DMS79 (cell line): ENCODE results near the gene CTF1.
"Not testable (repeated sequence)": the region's sequence is repeated elsewhere in the genome, so short reads cannot be mapped to it uniquely, and the experiment has no call there.

ENCODE experiments used
- DNase-seq: peaks from one replicate; lab custom pipeline; 2025; lab: John Stamatoyannopoulos, UW

CTF1 gene

DNA sequence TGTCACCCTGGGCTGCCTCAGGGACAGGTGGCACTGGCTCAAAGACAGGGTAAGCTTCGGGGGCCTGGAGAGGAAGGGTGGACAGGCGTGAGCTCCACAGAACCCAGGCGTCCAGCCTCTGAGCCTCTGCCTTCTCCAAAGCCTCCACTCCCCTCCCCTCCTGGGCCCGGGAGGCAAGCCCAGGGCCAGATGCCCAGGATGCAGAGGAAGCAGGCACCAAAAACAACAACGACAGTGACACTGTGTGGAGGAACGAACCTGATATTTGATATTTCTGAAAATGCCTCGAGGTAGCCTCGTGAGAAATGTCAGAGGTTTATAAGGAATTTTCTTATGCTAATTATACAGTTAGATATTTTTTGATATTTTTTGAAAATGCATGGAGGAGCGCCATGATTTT, 8.5 kb upstream of the CTF1 start:
- DNase-seq: no peak

- no peak for DNase-seq
These were observed 7.4 kb upstream of the CTF1 start for GRCh38 chr16:30888856-30889499.

DNA sequence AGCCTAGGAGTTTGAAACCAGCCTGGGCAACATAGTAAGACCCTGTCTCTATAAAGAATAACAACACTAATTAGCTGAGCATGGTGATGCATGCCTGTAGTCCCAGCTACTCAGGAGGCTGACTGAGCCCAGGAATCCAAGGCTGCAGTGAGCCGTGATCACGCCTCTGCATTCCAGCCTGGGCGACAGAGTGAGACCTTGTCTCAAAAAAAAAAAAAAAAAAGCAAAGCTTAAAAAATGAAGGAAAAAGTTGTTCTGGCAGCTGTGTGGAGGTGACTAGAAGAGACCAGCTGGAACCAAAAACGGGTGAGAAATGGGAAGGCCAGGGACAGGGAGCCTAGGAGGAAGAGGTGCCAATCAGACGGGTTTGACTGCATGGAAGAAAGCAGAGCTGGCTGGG, 6.7 kb upstream of the CTF1 start:
- no peak for DNase-seq

DNA sequence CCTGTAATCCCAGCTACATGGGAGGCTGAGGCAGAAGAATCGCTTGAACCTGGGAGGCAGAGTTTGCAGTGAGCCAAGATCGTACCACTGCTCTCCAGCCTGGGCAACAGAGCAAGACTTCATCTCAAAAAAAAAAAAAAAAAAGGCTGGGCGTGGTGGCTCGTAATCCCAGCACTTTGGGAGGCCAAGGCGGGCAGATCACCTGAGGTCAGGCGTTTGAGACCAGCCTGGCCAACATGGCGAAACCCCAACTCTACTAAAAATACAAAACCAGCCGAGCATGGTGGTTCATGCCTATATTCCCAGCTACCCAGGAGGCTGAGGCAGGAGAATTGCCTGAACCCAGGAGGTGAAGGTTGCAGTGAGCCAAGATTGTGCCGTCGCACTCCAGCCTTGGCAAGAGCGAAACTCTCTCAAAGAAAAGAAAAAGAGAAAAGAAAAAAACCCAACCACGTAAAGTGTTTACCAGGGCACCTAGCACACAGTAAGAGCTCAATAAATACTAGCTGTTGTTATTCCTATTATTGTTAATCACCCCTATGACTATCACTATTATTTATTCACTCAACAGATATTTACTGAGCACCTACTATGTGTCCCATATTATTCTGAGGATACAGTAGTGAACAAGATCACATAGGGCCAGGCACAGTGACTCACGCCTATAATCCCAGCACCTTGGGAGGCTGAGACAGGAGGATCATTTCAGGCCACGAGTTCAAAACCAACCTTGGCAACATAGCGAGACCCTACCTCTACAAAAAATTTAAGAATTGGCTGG, 5.2 kb upstream of the CTF1 start:
- not testable (repeated sequence) for DNase-seq

DNA sequence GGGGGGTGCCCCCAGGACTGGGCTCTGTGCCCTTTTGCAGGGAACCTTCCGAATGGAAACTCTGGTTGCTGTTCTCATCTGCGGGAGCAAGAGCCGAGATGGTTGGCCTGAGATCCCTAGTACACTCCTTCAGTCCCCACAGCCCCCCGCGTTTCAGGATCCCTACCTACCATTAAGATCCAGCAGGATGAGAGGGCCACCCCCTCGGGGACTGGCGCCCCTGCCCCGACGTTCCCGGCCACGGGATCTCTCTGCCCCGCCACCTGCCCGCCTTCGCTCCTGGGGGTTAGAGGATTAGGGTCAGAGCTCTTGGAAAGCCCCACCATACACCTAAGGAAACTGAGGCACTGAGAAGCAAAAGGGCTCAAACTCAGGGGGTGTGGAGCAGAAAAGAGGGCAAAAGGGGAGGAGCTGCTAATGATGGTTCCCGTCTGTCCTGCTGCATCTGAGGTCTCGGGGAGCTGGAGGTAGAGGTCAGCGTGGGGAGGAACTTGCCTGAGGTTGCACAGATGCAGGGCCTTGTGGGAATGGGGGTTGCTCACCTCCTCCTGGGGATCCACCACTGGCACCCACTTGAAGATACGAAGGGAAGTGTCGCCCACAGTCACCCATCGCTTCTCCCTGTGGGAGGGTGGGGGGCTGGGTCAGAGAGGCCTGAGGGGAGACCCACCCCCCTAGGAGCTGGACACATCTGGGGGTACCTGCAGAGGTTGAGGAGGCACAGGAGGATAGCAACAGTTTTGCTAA, 3.6 kb upstream of the CTF1 start:
- no peak for DNase-seq

DNA sequence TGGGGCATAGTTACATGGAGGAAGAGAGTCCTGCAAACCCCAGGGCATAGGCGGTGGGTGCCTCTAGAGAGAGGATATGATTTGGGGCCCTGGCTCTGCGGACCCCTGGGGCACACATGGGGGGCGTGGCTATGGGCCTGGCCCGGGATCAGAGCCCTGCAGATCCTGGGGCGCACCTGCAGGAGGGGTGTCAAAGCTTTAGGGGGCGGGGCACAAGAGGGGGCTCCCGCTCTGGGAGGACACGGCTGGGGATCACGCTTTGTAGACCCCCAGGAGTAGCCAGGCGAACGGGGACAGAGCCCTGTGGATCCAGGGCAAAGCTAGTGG, 3.0 kb upstream of the CTF1 start:
- DNase-seq: no peak

GRCh38 chr16:30893744-30894539, 2.5 kb upstream of the CTF1 start, which contains the start of gene BCL7C:
BCL7C (minus strand) TSS chr16:30894077; CDS start chr16:30893944, 133 bp downstream.
- peak; percentile 61 for DNase-seq

GRCh38 chr16:30894540-30895368, 1.7 kb upstream of the CTF1 start:
- no peak for DNase-seq

GRCh38 chr16:30895627-30896260, 670 bp upstream of the CTF1 start:
- DNase-seq: no peak

DNA sequence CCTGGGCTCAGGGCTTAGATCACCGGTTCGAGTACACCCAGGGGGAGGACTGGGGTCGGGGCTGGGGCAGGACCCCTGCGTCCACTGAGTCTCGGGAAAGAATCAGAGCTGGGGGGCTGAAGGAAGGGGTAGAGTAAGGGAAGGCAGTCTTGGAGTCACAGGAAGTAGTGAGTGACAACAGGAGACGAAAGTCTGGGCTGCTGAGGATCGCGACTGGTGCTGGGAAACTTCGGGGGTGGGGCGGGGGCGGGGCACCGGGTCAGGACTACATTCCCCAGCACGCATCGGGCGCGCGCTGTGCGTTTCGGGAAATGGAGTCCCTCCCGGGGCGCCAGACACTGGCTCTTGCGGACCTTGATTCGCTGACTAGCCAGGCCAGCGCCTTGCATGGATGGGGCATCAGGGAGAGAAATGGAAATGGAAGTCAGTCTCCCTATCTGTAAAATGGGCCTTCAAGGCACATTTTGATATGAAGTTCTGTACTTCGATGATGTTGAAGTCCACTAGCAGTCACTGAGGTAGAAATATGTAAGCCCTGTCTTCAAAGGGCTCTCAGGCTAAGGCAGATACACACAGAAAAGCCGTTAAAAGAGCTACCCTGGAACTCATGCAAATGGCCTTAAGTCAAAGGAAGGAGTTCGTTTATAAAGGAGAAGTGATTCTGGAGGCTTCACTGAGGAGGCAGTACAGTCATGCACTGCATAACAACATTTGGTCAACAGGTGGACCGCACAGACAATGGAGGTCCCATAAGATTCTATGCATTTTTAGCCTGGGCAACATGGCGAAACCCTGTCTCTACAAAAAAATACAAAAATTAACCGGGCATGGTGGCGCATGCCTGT, 697 bp downstream of the CTF1 start:
- no peak for DNase-seq

GRCh38 chr16:30899794-30900193, 3.4 kb downstream of the CTF1 start:
- no peak for DNase-seq

- DNase-seq: no peak
These were observed 4.2 kb downstream of the CTF1 start for GRCh38 chr16:30900588-30900987.

DNA sequence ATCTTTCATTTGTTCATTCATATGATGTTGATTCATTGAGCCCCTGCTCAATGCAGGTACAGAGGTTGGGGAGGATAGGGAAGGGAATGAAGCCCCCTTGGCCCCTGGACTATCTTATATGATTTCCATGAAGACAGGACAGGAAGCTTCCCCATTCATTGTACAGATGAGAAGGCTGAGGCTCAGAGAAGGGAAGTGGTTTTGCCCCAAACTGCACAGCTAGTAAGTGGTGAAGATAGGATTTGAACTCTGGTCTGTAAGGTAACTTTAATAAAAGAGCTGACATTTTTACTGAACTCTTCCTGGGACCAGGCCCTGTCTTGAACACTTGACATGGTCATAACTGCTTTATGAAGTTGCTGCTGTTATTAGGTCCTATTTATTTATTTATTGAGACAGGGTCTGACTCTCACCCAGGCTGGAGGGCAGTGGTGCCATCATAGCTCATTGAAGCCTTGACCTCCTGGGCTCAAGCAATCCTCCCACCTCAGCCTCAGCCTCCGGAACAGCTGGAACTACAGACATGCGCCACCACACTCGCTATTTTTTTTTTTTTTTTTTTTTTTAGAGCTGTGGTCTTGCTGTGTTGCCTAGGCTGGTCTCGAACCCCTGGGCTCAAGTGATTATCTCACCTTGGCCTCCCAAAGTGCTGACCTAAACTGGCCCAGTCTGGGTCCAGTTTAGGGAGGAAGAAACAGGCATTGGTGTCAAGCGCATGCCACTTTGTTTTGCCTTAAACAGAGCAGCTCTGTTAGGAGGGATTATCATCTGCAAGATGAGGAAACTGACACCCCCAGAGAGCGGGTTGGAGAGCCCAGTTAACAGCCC, 5.0 kb downstream of the CTF1 start:
- no peak for DNase-seq

DNA sequence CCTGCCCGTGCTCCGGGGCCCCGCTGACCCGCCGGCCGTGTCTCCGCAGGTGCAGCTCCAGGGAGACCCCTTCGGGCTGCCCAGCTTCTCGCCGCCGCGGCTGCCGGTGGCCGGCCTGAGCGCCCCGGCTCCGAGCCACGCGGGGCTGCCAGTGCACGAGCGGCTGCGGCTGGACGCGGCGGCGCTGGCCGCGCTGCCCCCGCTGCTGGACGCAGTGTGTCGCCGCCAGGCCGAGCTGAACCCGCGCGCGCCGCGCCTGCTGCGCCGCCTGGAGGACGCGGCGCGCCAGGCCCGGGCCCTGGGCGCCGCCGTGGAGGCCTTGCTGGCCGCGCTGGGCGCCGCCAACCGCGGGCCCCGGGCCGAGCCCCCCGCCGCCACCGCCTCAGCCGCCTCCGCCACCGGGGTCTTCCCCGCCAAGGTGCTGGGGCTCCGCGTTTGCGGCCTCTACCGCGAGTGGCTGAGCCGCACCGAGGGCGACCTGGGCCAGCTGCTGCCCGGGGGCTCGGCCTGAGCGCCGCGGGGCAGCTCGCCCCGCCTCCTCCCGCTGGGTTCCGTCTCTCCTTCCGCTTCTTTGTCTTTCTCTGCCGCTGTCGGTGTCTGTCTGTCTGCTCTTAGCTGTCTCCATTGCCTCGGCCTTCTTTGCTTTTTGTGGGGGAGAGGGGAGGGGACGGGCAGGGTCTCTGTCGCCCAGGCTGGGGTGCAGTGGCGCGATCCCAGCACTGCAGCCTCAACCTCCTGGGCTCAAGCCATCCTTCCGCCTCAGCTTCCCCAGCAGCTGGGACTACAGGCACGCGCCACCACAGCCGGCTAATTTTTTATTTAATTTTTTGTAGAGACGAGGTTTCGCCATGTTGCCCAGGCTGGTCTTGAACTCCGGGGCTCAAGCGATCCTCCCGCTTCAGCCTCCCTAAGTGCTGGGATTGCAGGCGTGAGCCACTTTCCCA, 5.9 kb downstream of the CTF1 start:
- no peak for DNase-seq

DNA sequence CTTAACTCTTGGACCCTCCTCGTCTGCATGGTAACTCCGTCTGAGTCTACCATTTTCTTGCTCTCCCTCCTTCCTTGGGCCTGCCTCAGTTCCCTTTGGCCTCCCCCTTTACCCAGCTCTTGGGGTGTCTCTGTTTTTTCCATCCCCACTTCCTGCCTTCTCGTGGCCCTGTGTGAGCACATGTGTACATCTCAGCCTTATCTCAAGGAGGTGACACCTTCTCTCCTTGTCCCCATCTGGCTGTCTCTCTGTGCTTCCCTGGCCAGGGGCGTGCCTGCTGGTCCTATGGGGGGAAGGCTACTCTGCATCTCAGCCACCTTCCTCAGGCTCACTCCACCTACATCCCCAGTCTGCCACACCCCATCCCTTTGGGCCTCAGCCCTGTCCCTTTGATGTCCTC, 6.6 kb downstream of the CTF1 start:
- DNase-seq: no peak

GRCh38 chr16:30903596-30903995, 7.2 kb downstream of the CTF1 start:
- no peak for DNase-seq

- no peak for DNase-seq
These were observed 7.8 kb downstream of the CTF1 start for GRCh38 chr16:30904114-30904780.
